ENCODE measurements around the gene CFAP299.
"Not testable (repeated sequence)": the region's sequence is repeated elsewhere in the genome, so short reads cannot be mapped to it uniquely, and the experiment has no call there.

- not testable (repeated sequence) for TF ChIP-seq NKRF (IDR thresholded peaks at IDR 0.05; ENCODE audit: borderline replicate concordance); WHSC1 (IDR thresholded peaks at IDR 0.05; ENCODE audit: low read length); GABPB1 (CRISPR knock-in tag; IDR thresholded peaks at IDR 0.05); KDM2B (CRISPR knock-in tag; IDR thresholded peaks at IDR 0.05); EZH2 (IDR thresholded peaks at IDR 0.05; ENCODE audit: borderline replicate concordance, low read depth, low read length); ZFP36 (IDR thresholded peaks at IDR 0.05; ENCODE audit: low read depth, low read length, partially characterized antibody)
- TF ChIP-seq, protein P1, sequence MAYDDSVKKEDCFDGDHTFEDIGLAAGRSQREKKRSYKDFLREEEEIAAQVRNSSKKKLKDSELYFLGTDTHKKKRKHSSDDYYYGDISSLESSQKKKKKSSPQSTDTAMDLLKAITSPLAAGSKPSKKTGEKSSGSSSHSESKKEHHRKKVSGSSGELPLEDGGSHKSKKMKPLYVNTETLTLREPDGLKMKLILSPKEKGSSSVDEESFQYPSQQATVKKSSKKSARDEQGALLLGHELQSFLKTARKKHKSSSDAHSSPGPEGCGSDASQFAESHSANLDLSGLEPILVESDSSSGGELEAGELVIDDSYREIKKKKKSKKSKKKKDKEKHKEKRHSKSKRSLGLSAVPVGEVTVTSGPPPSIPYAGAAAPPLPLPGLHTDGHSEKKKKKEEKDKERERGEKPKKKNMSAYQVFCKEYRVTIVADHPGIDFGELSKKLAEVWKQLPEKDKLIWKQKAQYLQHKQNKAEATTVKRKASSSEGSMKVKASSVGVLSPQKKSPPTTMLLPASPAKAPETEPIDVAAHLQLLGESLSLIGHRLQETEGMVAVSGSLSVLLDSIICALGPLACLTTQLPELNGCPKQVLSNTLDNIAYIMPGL (CRISPR knock-in tag; IDR thresholded peaks at IDR 0.05) = not testable (repeated sequence)
- TF ChIP-seq, protein P2, sequence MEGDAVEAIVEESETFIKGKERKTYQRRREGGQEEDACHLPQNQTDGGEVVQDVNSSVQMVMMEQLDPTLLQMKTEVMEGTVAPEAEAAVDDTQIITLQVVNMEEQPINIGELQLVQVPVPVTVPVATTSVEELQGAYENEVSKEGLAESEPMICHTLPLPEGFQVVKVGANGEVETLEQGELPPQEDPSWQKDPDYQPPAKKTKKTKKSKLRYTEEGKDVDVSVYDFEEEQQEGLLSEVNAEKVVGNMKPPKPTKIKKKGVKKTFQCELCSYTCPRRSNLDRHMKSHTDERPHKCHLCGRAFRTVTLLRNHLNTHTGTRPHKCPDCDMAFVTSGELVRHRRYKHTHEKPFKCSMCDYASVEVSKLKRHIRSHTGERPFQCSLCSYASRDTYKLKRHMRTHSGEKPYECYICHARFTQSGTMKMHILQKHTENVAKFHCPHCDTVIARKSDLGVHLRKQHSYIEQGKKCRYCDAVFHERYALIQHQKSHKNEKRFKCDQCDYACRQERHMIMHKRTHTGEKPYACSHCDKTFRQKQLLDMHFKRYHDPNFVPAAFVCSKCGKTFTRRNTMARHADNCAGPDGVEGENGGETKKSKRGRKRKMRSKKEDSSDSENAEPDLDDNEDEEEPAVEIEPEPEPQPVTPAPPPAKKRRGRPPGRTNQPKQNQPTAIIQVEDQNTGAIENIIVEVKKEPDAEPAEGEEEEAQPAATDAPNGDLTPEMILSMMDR (IDR thresholded peaks at IDR 0.05 in 2 of 3, conservative IDR thresholded peaks at IDR 0.05 in 1 of 3; ENCODE audit: insufficient read depth in 2 of 3, low read depth in 1 of 3, low read length in 3 of 3) = not testable (repeated sequence)
Measured at GRCh38 chr4:80687736-80688135, 352.2 kb downstream of the CFAP299 start.

Data from K562 (cell line).